Muscle of back (tissue), 11 donors: ENCODE data around the gene PANK4. TPM values are rescaled to one million over a fixed set of nuclear protein-coding genes. Genes with fewer than 3 reads are reported as not detected.

Experiments used
- DNase-seq, 3 donors: peaks; one replicate each; pipeline versions ENCODE4 v3.0.0 to v3.0.0-alpha.2; 2013
- polyA plus RNA-seq, 10 donors: library from polyadenylated mRNA; unstranded; fragments of 120-200 nt; gene quantifications; one replicate each; pipeline ENCODE4 v1.2.1, GENCODE V29; 2013; ENCODE audit not compliant: insufficient read length in 10 of 10

The PANK4 gene
- polyA plus RNA-seq, 10 donors: 18.3 to 22.5 (median 21.1) TPM

- peak in 2 of 3 donors; percentile 57 to 84 for DNase-seq
Measured at GRCh38 chr1:2545754-2546514, 19.5 kb upstream of the PANK4 start.

GRCh38 chr1:2544875-2545640 is 18.7 kb upstream of the PANK4 start:
- DNase-seq: no peak

- peak in 1 of 3 donors; percentile 83 for DNase-seq
Measured at GRCh38 chr1:2544093-2544874, 17.9 kb upstream of the PANK4 start.

GRCh38 chr1:2543543-2544092 is 17.2 kb upstream of the PANK4 start:
- no peak for DNase-seq

GRCh38 chr1:2542246-2542915 is 16.0 kb upstream of the PANK4 start:
- DNase-seq: no peak

GRCh38 chr1:2541619-2542245 is 15.3 kb upstream of the PANK4 start:
- DNase-seq: no peak

- DNase-seq: no peak
Measured at GRCh38 chr1:2540816-2541492, 14.6 kb upstream of the PANK4 start.

GRCh38 chr1:2539312-2539907 is 13.0 kb upstream of the PANK4 start:
- DNase-seq: no peak

GRCh38 chr1:2538872-2539271 is 12.5 kb upstream of the PANK4 start:
- no peak for DNase-seq

- no peak for DNase-seq
Measured at GRCh38 chr1:2538376-2538775, 12.0 kb upstream of the PANK4 start.

- DNase-seq: no peak
Measured at GRCh38 chr1:2537784-2538115, 11.4 kb upstream of the PANK4 start.

GRCh38 chr1:2535981-2536380 is 9.6 kb upstream of the PANK4 start:
- DNase-seq: no peak

- DNase-seq: no peak
Measured at GRCh38 chr1:2535455-2535854, 9.1 kb upstream of the PANK4 start.

GRCh38 chr1:2534687-2535441 is 8.5 kb upstream of the PANK4 start:
- DNase-seq: no peak

GRCh38 chr1:2534315-2534686 is 7.9 kb upstream of the PANK4 start:
- no peak for DNase-seq

- no peak for DNase-seq
Measured at GRCh38 chr1:2533365-2533764, 7.0 kb upstream of the PANK4 start.

- no peak for DNase-seq
Measured at GRCh38 chr1:2532485-2533160, 6.2 kb upstream of the PANK4 start.

GRCh38 chr1:2530513-2531361 is 4.3 kb upstream of the PANK4 start:
- DNase-seq: no peak
